ENCODE results near the gene BICDL2.

The BICDL2 gene

DNA sequence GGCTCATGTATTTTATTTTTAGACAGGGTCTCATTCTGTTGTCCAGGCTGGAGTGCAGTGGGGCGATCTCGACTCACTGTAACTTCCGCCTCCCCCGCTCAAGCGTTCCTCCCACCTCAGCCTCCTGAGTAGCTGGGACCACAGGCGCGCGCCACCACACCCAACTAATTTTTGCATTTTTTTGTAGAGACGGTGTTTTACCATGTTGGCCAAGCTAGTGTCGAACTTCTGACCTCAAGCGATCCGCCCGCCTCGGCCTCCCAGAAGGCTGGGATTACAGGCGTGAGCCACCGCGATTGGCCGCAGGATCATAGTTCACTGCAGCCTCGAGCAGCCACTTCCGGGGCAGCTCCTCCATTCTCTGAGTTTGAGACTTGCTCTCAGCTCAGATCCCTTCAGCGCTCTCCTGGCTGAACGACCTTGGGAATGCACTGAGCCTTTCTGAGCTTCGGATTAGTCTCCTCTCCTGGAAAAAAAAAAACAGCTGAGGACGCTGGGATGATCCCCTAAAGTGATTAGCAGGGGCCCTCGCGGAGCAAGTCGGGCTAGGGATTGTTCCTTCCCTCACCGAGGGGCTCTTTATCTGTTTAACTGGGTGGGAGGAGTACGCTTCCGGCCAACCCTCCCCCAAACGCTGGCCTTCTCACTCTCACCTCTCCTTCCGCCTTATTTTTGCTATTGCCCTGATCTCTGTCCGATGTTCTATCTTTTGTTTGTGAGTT lies 55.4 kb downstream of the BICDL2 start:
- DNase-seq: no peak

DNA sequence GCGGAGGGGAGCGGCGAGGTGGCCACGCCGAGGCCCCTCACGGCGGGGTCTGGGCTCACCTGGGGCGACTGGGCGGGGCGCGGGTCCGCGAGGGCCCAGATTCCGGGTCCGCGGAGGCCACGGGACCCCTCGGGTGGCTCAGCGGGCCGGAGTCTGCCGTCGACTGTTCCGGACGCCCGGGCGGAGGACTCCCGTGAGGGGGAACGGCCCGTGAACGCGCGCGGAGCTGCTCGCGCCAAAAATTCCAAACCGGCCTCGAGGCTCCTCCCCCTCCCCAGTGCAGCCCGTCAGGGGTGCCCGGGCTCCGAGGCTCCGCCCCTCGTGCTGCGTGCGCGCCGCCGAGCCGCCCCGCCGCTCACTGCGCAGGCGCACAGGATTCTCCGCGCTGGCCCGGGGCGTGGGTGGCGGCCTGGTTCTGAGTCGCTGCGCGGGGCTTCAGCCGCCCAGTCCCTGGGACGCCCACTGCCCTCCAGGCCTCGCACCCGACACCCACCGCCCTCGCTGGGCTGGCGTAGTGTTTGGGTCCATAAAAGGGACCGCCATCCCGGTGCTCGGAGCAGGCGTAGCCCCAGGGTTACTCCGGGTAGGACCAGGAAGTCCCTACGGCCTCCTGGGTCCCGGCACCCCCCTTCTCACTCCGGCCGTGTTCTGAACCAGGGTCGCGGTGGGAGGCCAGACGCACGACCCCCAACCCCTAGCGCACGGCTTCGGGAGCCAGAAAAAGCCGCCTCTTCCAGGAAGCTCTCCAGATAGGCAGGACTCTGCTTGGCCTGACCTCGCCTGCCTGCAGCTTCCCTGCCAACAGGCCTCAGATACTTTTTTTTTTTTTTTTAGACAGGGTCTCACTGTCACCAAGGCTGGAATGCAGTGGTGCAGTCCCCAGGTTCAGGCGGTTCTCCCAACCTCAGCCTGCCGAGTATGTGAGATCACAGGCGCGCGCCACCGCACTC lies 56.2 kb downstream of the BICDL2 start, which contains the start of gene PKMYT1:
Gene PKMYT1 (minus strand): TSS at position 220 of the 950 bp plus-strand sequence. CDS start 789 bp downstream, outside the sequence.
- peak; percentile 93 to 94 for DNase-seq

DNA sequence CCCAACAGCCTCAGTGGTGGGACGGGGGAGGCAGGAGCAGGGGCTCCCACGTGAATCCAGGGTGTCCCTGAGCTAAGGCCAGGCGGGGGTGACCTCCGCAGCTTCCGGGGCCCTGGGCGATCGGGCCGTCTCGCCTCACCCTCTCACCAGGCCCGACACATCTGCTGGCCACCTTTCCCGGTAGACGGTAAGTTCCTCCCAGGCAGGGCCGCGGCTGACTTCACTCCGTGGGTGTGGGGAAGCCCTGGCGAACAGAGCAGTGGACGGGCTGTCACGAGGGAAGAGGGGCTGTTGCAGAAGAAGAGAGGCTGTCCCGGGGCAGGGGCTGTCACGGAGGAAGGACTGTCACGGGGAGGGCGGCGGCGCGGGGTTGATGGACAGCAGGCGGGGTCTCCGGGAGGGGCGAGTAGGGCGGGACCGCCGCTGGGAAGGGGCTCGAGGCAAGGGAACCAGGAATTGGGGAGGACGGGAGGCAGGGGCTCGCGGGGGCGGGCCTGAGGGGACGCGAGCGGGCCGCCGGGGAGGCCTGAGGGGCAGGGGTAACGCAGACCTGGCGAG lies 57.0 kb downstream of the BICDL2 start:
- DNase-seq: no peak
